CD14-positive monocyte (primary cell): Measurements from ENCODE around the gene DLX4. TPM values are rescaled to one million over a fixed set of nuclear protein-coding genes. Genes with fewer than 3 reads are reported as not detected.

Source experiments
- DNase-seq, 3 donors: peaks; one replicate each; pipeline ENCODE4 v3.0.0-alpha.2; 2011 to 2022
- H2AFZ ChIP-seq: 2 replicates; pipeline ENCODE4 v1.6.0; 2012; ENCODE audit warnings: mild to moderate bottlenecking, low read depth, low read length, inconsistent platforms; ENCODE audit not compliant: insufficient read depth, poor library complexity, severe bottlenecking
- H3K27ac ChIP-seq, 2 donors: 1 replicate in 1 of 2; 2 replicates in 1 of 2; pipeline ENCODE4 v1.5.1; 2012 to 2013; ENCODE audit warnings: low read length in 2 of 2, control low read depth in 1 of 2, inconsistent platforms in 1 of 2, low read depth in 1 of 2, mild to moderate bottlenecking in 1 of 2
- H3K27me3 ChIP-seq, 2 donors: one replicate each; pipeline versions ENCODE4 v1.6.0 to v1.6.1; 2011 to 2013; ENCODE audit warnings: low read length in 2 of 2; ENCODE audit not compliant: control insufficient read depth in 2 of 2, insufficient read depth in 2 of 2
- H3K36me3 ChIP-seq, 2 donors: replicated peaks in 1 of 2; 1 replicate in 1 of 2; 2 replicates in 1 of 2; pipeline versions ENCODE4 v1.5.1 to v1.6.1; 2012 to 2013; ENCODE audit warnings: low read length in 2 of 2, control low read depth in 1 of 2, inconsistent platforms in 1 of 2, mild to moderate bottlenecking in 1 of 2; ENCODE audit not compliant: insufficient read depth in 2 of 2, control insufficient read depth in 1 of 2
- H3K4me1 ChIP-seq, 2 donors: 1 replicate in 1 of 2; 2 replicates in 1 of 2; pipeline versions ENCODE4 v1.5.1 to v1.6.1; 2012 to 2013; ENCODE audit warnings: low read length in 2 of 2, control low read depth in 1 of 2, inconsistent platforms in 1 of 2, mild to moderate bottlenecking in 1 of 2, moderate library complexity in 1 of 2; ENCODE audit not compliant: insufficient read depth in 2 of 2, control insufficient read depth in 1 of 2
- H3K4me2 ChIP-seq: replicated peaks from 2 replicates; pipeline ENCODE3; 2012; ENCODE audit warnings: low read length, moderate library complexity, mild to moderate bottlenecking; ENCODE audit not compliant: poor library complexity, severe bottlenecking; ENCODE audit errors: extremely low read depth
- H3K4me3 ChIP-seq, 3 experiments: fragments of 200-600 bp in 1 of 3; sonication (generic) in 1 of 3; replicated peaks in 1 of 3; 1 replicate in 2 of 3; 2 replicates in 1 of 3; pipeline ENCODE4 v1.5.1; 2011 to 2013; ENCODE audit warnings: low read length in 3 of 3, mild to moderate bottlenecking in 3 of 3, control low read depth in 2 of 3, low read depth in 2 of 3, inconsistent platforms in 1 of 3, moderate library complexity in 1 of 3
- H3K79me2 ChIP-seq: 2 replicates; pipeline ENCODE4 v1.6.0; 2012; ENCODE audit warnings: mild to moderate bottlenecking, control low read depth, inconsistent platforms, low read length, moderate library complexity; ENCODE audit not compliant: insufficient read depth
- H3K9ac ChIP-seq: 2 replicates; pipeline ENCODE4 v1.6.0; 2017; ENCODE audit warnings: low read length, mild to moderate bottlenecking; ENCODE audit not compliant: insufficient read depth, poor library complexity, severe bottlenecking
- H3K9me3 ChIP-seq, 2 donors: replicated peaks in 1 of 2; 1 replicate in 1 of 2; 2 replicates in 1 of 2; pipeline versions ENCODE4 v1.5.1 to v1.6.1; 2012 to 2013; ENCODE audit warnings: low read length in 2 of 2, control low read depth in 1 of 2; ENCODE audit not compliant: control insufficient read depth in 1 of 2, insufficient read depth in 1 of 2
- H4K20me1 ChIP-seq: 2 replicates; pipeline ENCODE4 v1.6.0; 2012; ENCODE audit warnings: mild to moderate bottlenecking, low read length, control low read depth, moderate library complexity; ENCODE audit not compliant: insufficient read depth
- H3K27ac Mint-ChIP-seq, 7 donors: one replicate each; pipeline ENCODE4 v1.8.0; 2020; ENCODE audit warnings: mild to moderate bottlenecking in 7 of 7, mixed read lengths in 7 of 7, moderate library complexity in 6 of 7, inconsistent platforms in 2 of 7
- H3K27me3 Mint-ChIP-seq, 3 donors: one replicate each; pipeline ENCODE4 v1.8.0; 2021 to 2022; ENCODE audit warnings: low read depth in 3 of 3, mild to moderate bottlenecking in 3 of 3, mixed read lengths in 3 of 3, moderate library complexity in 3 of 3, inconsistent platforms in 1 of 3
- H3K36me3 Mint-ChIP-seq, 2 donors: one replicate each; pipeline ENCODE4 v1.8.0; 2020; ENCODE audit warnings: mixed read lengths in 2 of 2, inconsistent platforms in 1 of 2, mild to moderate bottlenecking in 1 of 2
- H3K4me1 Mint-ChIP-seq: one replicate; pipeline ENCODE4 v1.8.0; 2020; ENCODE audit warnings: mild to moderate bottlenecking, mixed read lengths
- H3K4me3 Mint-ChIP-seq, 2 donors: one replicate each; pipeline ENCODE4 v1.8.0; 2020; ENCODE audit warnings: mild to moderate bottlenecking in 2 of 2, mixed read lengths in 2 of 2, moderate library complexity in 1 of 2
- H3K9me3 Mint-ChIP-seq, 7 donors: one replicate each; pipeline ENCODE4 v1.8.0; 2020 to 2022; ENCODE audit warnings: mixed read lengths in 7 of 7, mild to moderate bottlenecking in 6 of 7, moderate library complexity in 6 of 7, inconsistent platforms in 2 of 7
- WGBS: methylation state at CpG from one replicate; pipeline ENCODE4 v1.1.5; 2013; ENCODE audit warnings: missing lambda C conversion rate; ENCODE audit not compliant: insufficient coverage; 5-methylcytosine and 5-hydroxymethylcytosine counted together
- intact Hi-C, 2 donors: fragments of 100-400 bp; cut with micrococcal nuclease; formaldehyde crosslinking; loops; one replicate each; pipeline versions ENCODE4 v1.15.0 to v1.15.1; 2023
- polyA plus RNA-seq, 3 donors: library from polyadenylated mRNA; depleted of rRNA in 1 of 3; unstranded in 2 of 3; stranded (reverse) in 1 of 3; fragments of 300-500 nt in 2 of 3; fragments of >200 nt in 1 of 3; fragmentation: Illumina TruSeq in 2 of 3; gene quantifications; 1 replicate in 2 of 3; 2 replicates in 1 of 3; pipeline ENCODE4 v1.2.3, GENCODE V29; 2012 to 2021
- TF ChIP-seq, protein P1 (sequence below): fragments of 200-600 bp; IDR thresholded peaks from one replicate; pipeline ENCODE4 v1.8.0; 2022; ENCODE audit warnings: antibody characterized with exemption, mild to moderate bottlenecking

DLX4 gene
- polyA plus RNA-seq, 3 donors = 0.20 to 3.5 TPM; not detected in 1

DNA sequence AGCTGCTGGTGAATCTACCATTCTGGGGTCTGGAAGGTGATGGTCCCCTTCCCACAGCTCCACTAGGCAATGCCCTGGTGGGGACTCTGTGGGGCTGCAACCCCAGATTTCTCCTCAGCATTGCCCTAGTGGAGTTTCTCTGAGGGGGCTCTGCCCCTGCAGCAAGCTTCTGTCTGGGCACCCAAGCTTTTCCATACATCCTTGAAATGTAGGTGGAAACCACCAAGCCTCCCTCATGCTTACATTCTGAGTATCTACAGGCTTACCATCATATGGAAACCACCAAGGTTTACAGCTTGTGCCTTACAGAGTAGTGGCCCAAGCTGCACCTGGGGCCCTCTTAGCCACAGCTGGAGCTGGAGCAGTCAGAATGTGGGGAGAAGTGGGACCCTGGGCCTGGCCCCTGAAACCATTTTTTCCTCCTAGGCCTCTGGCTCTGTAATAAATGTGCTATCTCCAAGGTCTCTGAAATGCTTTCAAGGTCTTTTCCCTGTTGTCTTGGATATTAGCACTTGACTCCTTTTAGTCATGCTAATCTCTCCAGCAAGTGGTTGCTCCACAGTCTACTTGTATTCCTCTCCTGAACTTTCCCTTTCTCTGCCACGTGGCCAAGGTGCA lies 45.6 kb downstream of the DLX4 start:
- intact Hi-C loops = no loop called here
- Histone ChIP-seq H3K4me2 (no peak overlapping the region), H3K9ac (no peak overlapping the region), H4K20me1 (no peaks in the 10 kb centered on the region), H2AFZ (no peak overlapping the region), H3K9me3 (peaks cover 0 to 17% of the 10 kb centered on the region in 2 donors), H3K27ac (no peak overlapping the region), H3K79me2 (no peaks in the 10 kb centered on the region), H3K4me1 (no peaks in the 10 kb centered on the region), H3K36me3 (no peaks in the 10 kb centered on the region), H3K4me3 (no peak overlapping the region), H3K27me3 (peaks cover 2 to 10% of the 10 kb centered on the region in 2 donors)
- Mint-ChIP-seq H3K9me3 (peaks cover 7 to 25% (median 20%) of the 10 kb centered on the region in 7 donors), H3K36me3 (no peaks in the 10 kb centered on the region), H3K27me3 (peaks cover 17 to 32% (median 20%) of the 10 kb centered on the region in 3 donors), H3K27ac (no peak overlapping the region), H3K4me3 (no peak overlapping the region), H3K4me1 (no peaks in the 10 kb centered on the region)
- no CpG with 5 or more reads among the region's 1 CpG for WGBS
- TF ChIP-seq, protein P1, sequence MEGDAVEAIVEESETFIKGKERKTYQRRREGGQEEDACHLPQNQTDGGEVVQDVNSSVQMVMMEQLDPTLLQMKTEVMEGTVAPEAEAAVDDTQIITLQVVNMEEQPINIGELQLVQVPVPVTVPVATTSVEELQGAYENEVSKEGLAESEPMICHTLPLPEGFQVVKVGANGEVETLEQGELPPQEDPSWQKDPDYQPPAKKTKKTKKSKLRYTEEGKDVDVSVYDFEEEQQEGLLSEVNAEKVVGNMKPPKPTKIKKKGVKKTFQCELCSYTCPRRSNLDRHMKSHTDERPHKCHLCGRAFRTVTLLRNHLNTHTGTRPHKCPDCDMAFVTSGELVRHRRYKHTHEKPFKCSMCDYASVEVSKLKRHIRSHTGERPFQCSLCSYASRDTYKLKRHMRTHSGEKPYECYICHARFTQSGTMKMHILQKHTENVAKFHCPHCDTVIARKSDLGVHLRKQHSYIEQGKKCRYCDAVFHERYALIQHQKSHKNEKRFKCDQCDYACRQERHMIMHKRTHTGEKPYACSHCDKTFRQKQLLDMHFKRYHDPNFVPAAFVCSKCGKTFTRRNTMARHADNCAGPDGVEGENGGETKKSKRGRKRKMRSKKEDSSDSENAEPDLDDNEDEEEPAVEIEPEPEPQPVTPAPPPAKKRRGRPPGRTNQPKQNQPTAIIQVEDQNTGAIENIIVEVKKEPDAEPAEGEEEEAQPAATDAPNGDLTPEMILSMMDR = no peak
- no peak for DNase-seq

DNA sequence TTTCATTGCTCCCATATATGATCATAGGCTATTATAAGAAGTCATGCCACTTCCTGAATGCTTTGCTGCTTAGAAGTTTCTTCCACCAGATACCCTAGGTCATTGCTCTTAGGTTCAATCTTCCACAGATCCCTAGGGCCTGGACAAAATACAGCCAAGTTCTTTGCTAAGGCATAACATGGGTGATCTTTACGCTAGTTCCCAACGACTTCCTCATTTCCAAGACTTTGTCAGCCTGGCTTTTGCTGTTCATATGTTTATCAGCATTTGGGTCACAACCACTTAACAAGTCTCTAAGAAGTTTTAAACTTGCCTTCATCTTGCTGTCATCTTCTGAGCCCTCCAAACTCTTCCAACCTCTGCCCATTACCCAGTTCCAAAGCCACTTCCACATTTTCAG lies 46.2 kb downstream of the DLX4 start:
- Histone ChIP-seq H3K4me2 (no peak overlapping the region), H3K9ac (no peak overlapping the region), H4K20me1 (no peaks in the 10 kb centered on the region), H3K4me1 (no peaks in the 10 kb centered on the region), H3K27ac (no peak overlapping the region), H3K79me2 (no peaks in the 10 kb centered on the region), H3K36me3 (no peaks in the 10 kb centered on the region), H3K27me3 (peaks cover 2 to 10% of the 10 kb centered on the region in 2 donors), H3K4me3 (no peak overlapping the region), H3K9me3 (peaks cover 0 to 15% of the 10 kb centered on the region in 2 donors), H2AFZ (no peak overlapping the region)
- Mint-ChIP-seq H3K27me3 (peaks cover 15 to 26% (median 15%) of the 10 kb centered on the region in 3 donors), H3K4me1 (no peaks in the 10 kb centered on the region), H3K4me3 (no peak overlapping the region), H3K9me3 (peaks cover 5 to 20% (median 16%) of the 10 kb centered on the region in 7 donors), H3K36me3 (no peaks in the 10 kb centered on the region), H3K27ac (no peak overlapping the region)
- TF ChIP-seq, protein P1 = no peak
- 94% methylated on average over 2 of the region's 2 CpGs for WGBS
- no peak for DNase-seq
- intact Hi-C loops = no loop called here
